Heart right ventricle (tissue), 16 donors: ENCODE results near the gene CACNA1C. TPM values are rescaled to one million over a fixed set of nuclear protein-coding genes. Genes with fewer than 3 reads are reported as not detected.

Experiments used
- ATAC-seq, 8 donors: fragments of 200-7000 bp; cut with Tn5 transposase; one replicate each; pipeline ENCODE4 v1.9.1; 2020; ENCODE audit warnings: mild to moderate bottlenecking in 8 of 8, moderate library complexity in 8 of 8, moderate number of reproducible peaks in 1 of 8
- DNase-seq, 2 donors: peaks; one replicate each; pipeline ENCODE4 v3.0.0-alpha.2; 2020
- H3K27ac ChIP-seq, 10 donors: fragments of 200-600 bp; sonication (generic) in 2 of 10; one replicate each; pipeline versions ENCODE4 v1.5.0 to v1.8.0; 2020 to 2022; ENCODE audit warnings: mild to moderate bottlenecking in 3 of 10
- H3K27me3 ChIP-seq, 7 donors: fragments of 200-600 bp; one replicate each; pipeline ENCODE4 v1.8.0; 2021 to 2022; ENCODE audit warnings: mild to moderate bottlenecking in 2 of 7
- H3K36me3 ChIP-seq, 9 donors: fragments of 200-600 bp; sonication (generic) in 1 of 9; one replicate each; pipeline versions ENCODE4 v1.5.0 to v1.8.0; 2020 to 2022; ENCODE audit warnings: mild to moderate bottlenecking in 2 of 9
- H3K4me1 ChIP-seq, 9 donors: fragments of 200-600 bp; sonication (generic) in 1 of 9; one replicate each; pipeline versions ENCODE4 v1.5.0 to v1.8.0; 2020 to 2022; ENCODE audit warnings: mild to moderate bottlenecking in 4 of 9
- H3K4me3 ChIP-seq, 10 donors: fragments of 200-600 bp; sonication (generic) in 2 of 10; one replicate each; pipeline versions ENCODE4 v1.5.0 to v1.8.0; 2020 to 2022; ENCODE audit warnings: mild to moderate bottlenecking in 7 of 10, moderate library complexity in 2 of 10
- H3K9me3 ChIP-seq, 11 donors: fragments of 200-600 bp in 10 of 11; sonication (generic) in 2 of 11; one replicate each; pipeline versions ENCODE4 v1.5.0 to v1.8.0; 2013 to 2022; ENCODE audit warnings: mild to moderate bottlenecking in 2 of 11, control low read depth in 1 of 11, moderate library complexity in 1 of 11
- CTCF ChIP-seq, 9 donors: fragments of 200-600 bp; sonication (generic) in 2 of 9; IDR thresholded peaks; one replicate each; pipeline versions ENCODE4 v1.5.0 to v1.8.0; 2021 to 2022; ENCODE audit warnings: antibody characterized with exemption in 9 of 9, mild to moderate bottlenecking in 5 of 9, moderate library complexity in 1 of 9
- WGBS, 2 donors: extraction: QIAGEN DNeasy Blood & Tissue Kit; methylation state at CpG; one replicate each; pipeline ENCODE4 v1.1.7; 2013; ENCODE audit warnings: inconsistent platforms in 1 of 2; 5-methylcytosine and 5-hydroxymethylcytosine counted together
- intact Hi-C, 10 donors: fragments of 100-400 bp; cut with DNase I; formaldehyde crosslinking; loops; one replicate each; pipeline versions ENCODE4 v1.11.1 to v1.14.2; 2022
- polyA plus RNA-seq, 2 donors: library from polyadenylated mRNA; stranded (reverse); fragments of 200-250 nt; gene quantifications; one replicate each; pipeline ENCODE4 v1.2.3, GENCODE V29; 2013
- total RNA-seq, 10 donors: library from RNA; stranded (reverse); fragmentation: NEBNext Ultra II Directional in 3 of 10; extraction: Animal tissue kit (Norgen Biotek cat#: 25700) in 3 of 10; gene quantifications; one replicate each; pipeline versions ENCODE4 v1.2.1 to v1.2.4, GENCODE V29; 2021 to 2023
- donor health status: Arrhythmogenic right ventricular cardiomyopathy.
- donor health status: ischemic (EF 13 %, LVEDD 7.1; RV severe dilation, severe dysfunction).
- donor health status: healthy with polysubstance abuse.
- donor health status: DM: no; HTN: yes; CAD: no.
- donor health status: DM: no; HTN: no; CAD: no.
- donor health status: ischemic (EF 25% LVEDD 6.9; RV normal size, moderate dysfunction).
- donor health status: ischemic (EF 25% LVEDD 5.7; RV mildly dilated, moderate dysfunction).
- donor health status: healthy.
- donor health status: DM: yes; HTN: yes; CAD: no.
- donor health status: Ischemic cardiomyopathy.
- donor health status: ischemic (EF 35%, LVEDD 5.7; RV mildly dilated, moderate dysfunction).
- donor health status: nonischemic (EF 11% LVEDD 7.7; RV severe dilation, severe dysfunction).
- donor health status: DM: yes; HTN: yes; CAD: no.
- donor health status: PGD.
- donor health status: ischemic (EF 29% LVEDD 5.4; RV normal size, mild dysfunction).
- donor health status: nonischemic (EF 23%, LVEDD 6.1; RV moderate dilation, normal function).

Gene CACNA1C
- total and polyA plus RNA-seq, 12 donors, result 19.1 to 222 (median 183) TPM

- 43 to 53% methylated on average over 1 of the region's 1 CpG for WGBS, 2 donors
- no peak for TF ChIP-seq CTCF (IDR thresholded peaks at IDR 0.05)
- DNase-seq (no peak), ATAC-seq (no peak)
- no peaks in the 10 kb centered on the region for H3K36me3 ChIP-seq
- no peaks in the 10 kb centered on the region for H3K9me3 ChIP-seq
- H3K27me3 ChIP-seq, result no peaks in the 10 kb centered on the region
- H3K4me3 ChIP-seq, result no peak overlapping the region
- H3K27ac ChIP-seq, result peak overlapping the region in 4 of 10 donors; percentile 17 to 92 (median 28)
- intact Hi-C loops, result no loop called here
- H3K4me1 ChIP-seq, result peaks cover 3 to 82% (median 67%) of the 10 kb centered on the region in 9 donors
Observed at GRCh38 chr12:2332236-2332635, 279.4 kb downstream of the CACNA1C start.

- WGBS, 2 donors, result 32 to 36% methylated on average over 7 of the region's 7 CpGs
- Histone ChIP-seq H3K27me3 (no peaks in the 10 kb centered on the region), H3K36me3 (no peaks in the 10 kb centered on the region), H3K4me3 (no peak overlapping the region), H3K9me3 (no peaks in the 10 kb centered on the region), H3K4me1 (peaks cover 3 to 89% (median 70%) of the 10 kb centered on the region in 9 donors), H3K27ac (peak overlapping the region in 6 of 10 donors; percentile 3 to 92 (median 24))
- TF ChIP-seq CTCF (IDR thresholded peaks at IDR 0.05), result peak in 1 of 9 donors; percentile 12
- ATAC-seq, result peak in 1 of 8 donors; percentile 20
- DNase-seq, result peak in 1 of 2 donors; percentile 41
- intact Hi-C loops, result no loop called here
Observed at GRCh38 chr12:2332947-2333346, 280.2 kb downstream of the CACNA1C start.

- Histone ChIP-seq H3K4me1 (peaks cover 3 to 96% (median 77%) of the 10 kb centered on the region in 9 donors), H3K9me3 (no peaks in the 10 kb centered on the region), H3K36me3 (no peaks in the 10 kb centered on the region), H3K27me3 (no peaks in the 10 kb centered on the region), H3K4me3 (no peak overlapping the region), H3K27ac (peak overlapping the region in 7 of 10 donors; percentile 3 to 92 (median 22))
- WGBS, 2 donors, result 74 to 82% methylated on average over 7 of the region's 7 CpGs
- intact Hi-C loops, result no loop called here
- ATAC-seq, result no peak
- DNase-seq, result no peak
- no peak for TF ChIP-seq CTCF (IDR thresholded peaks at IDR 0.05)
Observed at GRCh38 chr12:2333491-2334195, 280.9 kb downstream of the CACNA1C start.

- no peak for ATAC-seq
- no peak for DNase-seq
- no peak overlapping the region for H3K4me3 ChIP-seq
- 92 to 93% methylated on average over 6 of the region's 6 CpGs for WGBS, 2 donors
- no peaks in the 10 kb centered on the region for H3K9me3 ChIP-seq
- H3K36me3 ChIP-seq, result no peaks in the 10 kb centered on the region
- H3K27ac ChIP-seq, result peak overlapping the region in 4 of 10 donors; percentile 21 to 92 (median 89)
- H3K27me3 ChIP-seq, result no peaks in the 10 kb centered on the region
- intact Hi-C loops, result no loop called here
- TF ChIP-seq CTCF (IDR thresholded peaks at IDR 0.05), result no peak
- H3K4me1 ChIP-seq, result peaks cover 3 to 100% (median 83%) of the 10 kb centered on the region in 9 donors
Observed at GRCh38 chr12:2334271-2334670, 281.5 kb downstream of the CACNA1C start.
